Measurements from ENCODE around the gene FSIP1. TPM values are rescaled to one million over a fixed set of nuclear protein-coding genes. Genes with fewer than 3 reads are reported as not detected.

Gene FSIP1
- total RNA-seq, 1 donor from 2014 or later = not detected

- H3K27ac ChIP-seq = no peak overlapping the region
- no peaks in the 10 kb centered on the region for H3K4me1 ChIP-seq
- no peaks in the 10 kb centered on the region for H3K27me3 ChIP-seq
- H3K36me3 ChIP-seq = no peaks in the 10 kb centered on the region
- DNase-seq (ENCODE audit: low spot score in 2 of 2) = no peak
- intact Hi-C loops (cut with DNase I) = no loop called here
- H3K9me3 ChIP-seq = no peaks in the 10 kb centered on the region
- no peak for TF ChIP-seq CTCF (IDR thresholded peaks at IDR 0.05)
- no peak overlapping the region for H3K4me3 ChIP-seq
Observed at GRCh38 chr15:39553947-39554693, 228.5 kb downstream of the FSIP1 start.

GRCh38 chr15:39552556-39552955 is 230.1 kb downstream of the FSIP1 start:
- no peaks in the 10 kb centered on the region for H3K4me1 ChIP-seq
- H3K27me3 ChIP-seq = no peaks in the 10 kb centered on the region
- TF ChIP-seq CTCF (IDR thresholded peaks at IDR 0.05) = no peak
- no peak overlapping the region for H3K27ac ChIP-seq
- intact Hi-C loops (cut with DNase I) = no loop called here
- H3K4me3 ChIP-seq = no peak overlapping the region
- no peak for DNase-seq (ENCODE audit: low spot score in 2 of 2)
- no peaks in the 10 kb centered on the region for H3K9me3 ChIP-seq
- H3K36me3 ChIP-seq = no peaks in the 10 kb centered on the region

- Histone ChIP-seq H3K36me3 (no peaks in the 10 kb centered on the region), H3K4me3 (no peak overlapping the region), H3K4me1 (no peaks in the 10 kb centered on the region), H3K9me3 (no peaks in the 10 kb centered on the region), H3K27ac (no peak overlapping the region), H3K27me3 (no peaks in the 10 kb centered on the region)
- intact Hi-C loops (cut with DNase I) = no loop called here
- no peak for TF ChIP-seq CTCF (IDR thresholded peaks at IDR 0.05)
- no peak for DNase-seq (ENCODE audit: low spot score in 2 of 2)
Observed at GRCh38 chr15:39551476-39551875, 231.2 kb downstream of the FSIP1 start.

Other genes starting within 250 kb of the FSIP1 start
- 725 TPM for gene THBS1, start 201.8 kb downstream of the FSIP1 start, total RNA-seq
- gene GPR176, start 137.4 kb upstream of the FSIP1 start, total RNA-seq = 99.1 TPM
- gene EIF2AK4, start 151.3 kb upstream of the FSIP1 start, total RNA-seq = 26.8 TPM